Measurements from ENCODE around the gene IGFBP4. TPM values are rescaled to one million over a fixed set of nuclear protein-coding genes. Genes with fewer than 3 reads are reported as not detected.

Gene IGFBP4
- total and polyA plus RNA-seq, 2 of the 13 experiments (the other 11 are each of a cell fraction or from before 2014, with no cell fraction given) = 4.1 to 49.0 TPM

DNA sequence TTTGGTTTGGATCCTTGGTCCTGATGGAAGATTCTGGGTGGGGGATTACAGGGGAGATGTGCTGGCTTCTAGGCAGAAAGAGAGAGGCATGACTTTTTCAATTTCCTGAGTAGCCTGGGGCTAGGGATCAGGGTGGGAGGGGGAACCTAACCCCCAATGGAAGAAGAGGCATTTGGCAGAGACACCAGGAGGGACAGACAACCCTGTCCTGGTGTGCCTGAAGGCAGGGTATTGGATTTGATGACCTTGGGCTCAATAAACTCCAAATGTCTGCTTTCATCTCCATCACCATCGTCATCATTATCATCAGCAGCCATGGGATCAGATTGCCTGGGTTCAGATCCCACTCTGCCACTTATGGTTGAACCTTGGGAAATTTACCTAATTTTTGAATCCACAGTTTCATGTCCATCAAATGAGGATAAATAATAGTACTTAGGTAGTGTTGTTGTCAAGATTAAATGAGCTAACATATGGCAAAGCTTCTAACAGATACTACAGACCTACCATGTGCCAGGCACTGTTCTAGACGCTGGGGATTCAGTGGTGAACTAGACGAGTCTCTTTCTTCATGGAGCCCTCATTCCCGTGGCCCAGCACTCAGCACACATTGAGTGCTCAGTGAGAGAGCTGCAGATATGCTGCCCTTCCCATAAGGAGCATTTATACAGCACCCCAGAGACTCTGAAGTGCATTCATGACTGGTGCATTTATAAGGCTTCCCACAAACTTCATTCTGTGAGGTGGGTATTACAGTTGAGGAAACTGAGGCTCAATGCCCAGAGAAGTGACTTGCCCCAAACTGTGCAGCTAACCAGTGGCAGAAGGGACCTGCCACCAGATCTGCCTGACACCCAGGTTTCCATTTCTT, 26.8 kb downstream of the IGFBP4 start (continued):
- TF ChIP-seq ZNF143 (CRISPR knock-in tag; IDR thresholded peaks at IDR 0.05) (no peak), DMAP1 (CRISPR knock-in tag; IDR thresholded peaks at IDR 0.05) (no peak), TERF1 (CRISPR knock-in tag; IDR thresholded peaks at IDR 0.05) (no peak), ATF1 (CRISPR knock-in tag; IDR thresholded peaks at IDR 0.05) (no peak), TP53 (CRISPR knock-in tag; conservative IDR thresholded peaks at IDR 0.05) (no peak), ZNF121 (CRISPR knock-in tag; IDR thresholded peaks at IDR 0.05) (no peak)

- CTCF ChIA-PET (ENCODE audit: low intra/inter-chr PET ratio, low total read pairs) = no interaction called here
- Histone ChIP-seq H3K79me2 (ENCODE audit: insufficient read depth, low read length) (no peaks in the 10 kb centered on the region), H3K9me3 (ENCODE audit: low read length) (no peaks in the 10 kb centered on the region), H3K9ac (ENCODE audit: insufficient read depth, low read depth, low read length) (no peak overlapping the region), H3K4me2 (ENCODE audit: low read depth, low read length) (no peak overlapping the region), H2AFZ (ENCODE audit: low read length) (no peak overlapping the region), H3K27me3 (ENCODE audit: control insufficient read depth in 1 of 2, insufficient read depth in 2 of 2, low read length in 2 of 2) (peaks cover 0 to 9% of the 10 kb centered on the region in 2 experiments; a peak in 1 of 5 replicates), H3K4me3 (replicated peaks in 1 of 3; ENCODE audit: insufficient read depth in 1 of 3, low read depth in 2 of 3, low read length in 3 of 3) (no peak overlapping the region), H3K4me1 (ENCODE audit: insufficient read depth, low read length) (peaks cover 49% of the 10 kb centered on the region), H4K20me1 (ENCODE audit: insufficient read depth, low read length) (no peaks in the 10 kb centered on the region), H3K36me3 (replicated peaks in 1 of 2; ENCODE audit: control insufficient read depth in 1 of 2, insufficient read depth in 2 of 2, low read length in 2 of 2) (no peaks in the 10 kb centered on the region), H3K27ac (ENCODE audit: extremely low read length, insufficient read depth, low read length) (no peak overlapping the region)
- WGBS (ENCODE audit: low lambda C conversion rate) = 86% methylated on average over 17 of the region's 17 CpGs
- no peak for DNase-seq (ENCODE audit: low spot score)
- POLR2A ChIA-PET = interaction anchor here (1.1 to 2.0 kb wide), 2 partner anchors 13 to 23 kb away, joined by 3 to 5 read pairs; no protein-coding TSS in a partner anchor
- no peak for ATAC-seq
- intact Hi-C loops (cut with micrococcal nuclease; ENCODE audit: unreplicated experiment) (no loop called here), in situ Hi-C loops (cut with HindIII; ENCODE audit: extremely low pct_ligation_motif_present, low pct_unique_long_range_greater_than_20kb) (no loop called here)
- FAIRE-seq = no peak
- no TSS peak for BruUV-seq (replicated peaks)
- TF ChIP-seq MTA1 (CRISPR knock-in tag; IDR thresholded peaks at IDR 0.05; ENCODE audit: borderline replicate concordance) (0 out of 2 replicates have a peak, but pooled peaks have one; percentile 55), RFX3 (CRISPR knock-in tag; IDR thresholded peaks at IDR 0.05) (no peak), PATZ1 (CRISPR knock-in tag; IDR thresholded peaks at IDR 0.05) (no peak), ZNF501 (CRISPR knock-in tag; IDR thresholded peaks at IDR 0.05) (no peak)
Measured at GRCh38 chr17:40470932-40471828, 27.9 kb downstream of the IGFBP4 start.

Data from HepG2 (cell line).